Esophagus muscularis mucosa (tissue), 4 donors: ENCODE results near the gene CSNK1D.

ENCODE experiments used
- EP300 ChIP-seq: sonication (generic); formaldehyde crosslinking; IDR thresholded peaks from one replicate; pipeline ENCODE4 v1.6.1; 2017; ENCODE audit warnings: antibody characterized with exemption
- POLR2A ChIP-seq: fragments of 450-650 bp; IDR thresholded peaks from one replicate; pipeline ENCODE4 v1.6.1; 2017; ENCODE audit warnings: antibody characterized with exemption, moderate library complexity, mild to moderate bottlenecking, low read depth
- TF ChIP-seq, protein P1 (sequence below), 3 experiments: fragments of 200-600 bp in 2 of 3; fragments of 450-650 bp in 1 of 3; sonication (generic) in 2 of 3; IDR thresholded peaks; one replicate each; pipeline ENCODE4 v1.5.1; 2017 to 2019; ENCODE audit warnings: antibody characterized with exemption in 3 of 3, mild to moderate bottlenecking in 2 of 3, moderate library complexity in 1 of 3

DNA sequence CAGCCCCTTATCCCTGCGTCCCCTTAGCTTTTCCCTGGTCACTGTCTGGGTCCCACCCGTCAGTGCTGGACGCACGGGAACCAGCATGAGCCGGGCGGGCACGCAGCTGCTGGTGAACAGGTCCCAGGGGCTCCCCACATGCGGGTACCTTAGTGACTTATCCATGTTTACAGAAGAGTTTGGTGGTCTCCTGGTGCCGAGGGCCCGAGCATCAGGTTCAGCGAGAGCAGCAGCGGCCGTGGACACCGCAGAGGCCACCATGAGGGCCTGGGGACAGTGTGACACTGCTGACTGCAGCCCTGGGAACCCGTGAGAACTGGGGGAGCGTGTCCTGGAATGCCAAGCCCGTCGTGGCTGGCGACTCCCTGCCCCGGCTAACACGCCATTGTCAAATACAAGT lies 37.4 kb upstream of the CSNK1D start:
- TF ChIP-seq, protein P1, sequence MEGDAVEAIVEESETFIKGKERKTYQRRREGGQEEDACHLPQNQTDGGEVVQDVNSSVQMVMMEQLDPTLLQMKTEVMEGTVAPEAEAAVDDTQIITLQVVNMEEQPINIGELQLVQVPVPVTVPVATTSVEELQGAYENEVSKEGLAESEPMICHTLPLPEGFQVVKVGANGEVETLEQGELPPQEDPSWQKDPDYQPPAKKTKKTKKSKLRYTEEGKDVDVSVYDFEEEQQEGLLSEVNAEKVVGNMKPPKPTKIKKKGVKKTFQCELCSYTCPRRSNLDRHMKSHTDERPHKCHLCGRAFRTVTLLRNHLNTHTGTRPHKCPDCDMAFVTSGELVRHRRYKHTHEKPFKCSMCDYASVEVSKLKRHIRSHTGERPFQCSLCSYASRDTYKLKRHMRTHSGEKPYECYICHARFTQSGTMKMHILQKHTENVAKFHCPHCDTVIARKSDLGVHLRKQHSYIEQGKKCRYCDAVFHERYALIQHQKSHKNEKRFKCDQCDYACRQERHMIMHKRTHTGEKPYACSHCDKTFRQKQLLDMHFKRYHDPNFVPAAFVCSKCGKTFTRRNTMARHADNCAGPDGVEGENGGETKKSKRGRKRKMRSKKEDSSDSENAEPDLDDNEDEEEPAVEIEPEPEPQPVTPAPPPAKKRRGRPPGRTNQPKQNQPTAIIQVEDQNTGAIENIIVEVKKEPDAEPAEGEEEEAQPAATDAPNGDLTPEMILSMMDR (IDR thresholded peaks at IDR 0.05): no peak
- no peak for TF ChIP-seq EP300
- no peak for TF ChIP-seq POLR2A
